GM19023 (cell line): ENCODE results near the gene KCNT1.

Experiments
- ATAC-seq: cut with Tn5 transposase; IDR thresholded peaks from one replicate; pipeline ENCODE4 v1.9.1; 2021; ENCODE audit warnings: mild to moderate bottlenecking, moderate library complexity; ENCODE audit not compliant: unreplicated experiment

Gene KCNT1

DNA sequence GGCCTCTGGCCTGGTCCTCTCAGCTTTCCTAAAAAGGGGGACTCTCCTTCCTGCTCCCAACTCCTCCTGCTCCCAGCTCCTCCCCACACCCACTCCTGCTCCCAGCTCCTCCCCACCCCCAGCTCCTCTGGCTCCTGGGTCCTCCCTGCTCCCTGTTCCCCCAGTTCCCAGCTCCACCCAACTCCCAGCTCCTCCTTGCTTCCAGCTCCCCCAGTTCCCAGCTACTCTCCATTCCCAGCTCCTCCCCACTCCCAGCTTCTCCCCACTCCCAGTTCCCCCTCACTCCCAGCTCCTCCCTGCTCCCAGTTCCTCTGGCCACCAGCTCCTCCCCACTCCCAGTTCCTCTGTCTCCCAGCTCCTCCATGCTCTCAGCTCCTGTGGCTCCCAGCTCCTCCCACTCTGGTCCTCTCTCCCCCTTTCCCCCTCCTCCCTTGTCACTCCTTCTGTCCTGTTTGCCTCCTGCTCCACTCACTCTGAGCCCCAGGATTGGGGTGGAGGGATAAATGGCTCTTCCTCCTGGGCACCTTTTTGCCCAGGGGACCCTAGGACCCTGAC lies 75.7 kb downstream of the KCNT1 start:
- ATAC-seq = no peak

DNA sequence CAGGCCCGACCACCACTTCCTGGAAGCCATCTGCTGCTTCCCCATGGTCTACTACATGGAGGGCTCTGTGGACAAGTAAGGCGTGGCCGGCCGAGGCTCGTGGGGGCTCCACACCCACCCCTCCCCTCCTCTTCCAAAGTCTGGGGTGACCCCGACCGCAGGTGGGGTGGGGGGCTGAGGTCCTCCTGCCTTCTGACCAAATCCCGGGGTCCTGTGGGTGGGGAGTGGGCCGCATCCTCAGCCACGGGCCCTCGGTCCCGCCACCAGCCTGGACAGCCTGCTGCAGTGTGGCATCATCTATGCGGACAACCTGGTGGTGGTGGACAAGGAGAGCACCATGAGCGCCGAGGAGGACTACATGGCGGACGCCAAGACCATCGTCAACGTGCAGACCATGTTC lies 76.4 kb downstream of the KCNT1 start:
- ATAC-seq = no peak

DNA sequence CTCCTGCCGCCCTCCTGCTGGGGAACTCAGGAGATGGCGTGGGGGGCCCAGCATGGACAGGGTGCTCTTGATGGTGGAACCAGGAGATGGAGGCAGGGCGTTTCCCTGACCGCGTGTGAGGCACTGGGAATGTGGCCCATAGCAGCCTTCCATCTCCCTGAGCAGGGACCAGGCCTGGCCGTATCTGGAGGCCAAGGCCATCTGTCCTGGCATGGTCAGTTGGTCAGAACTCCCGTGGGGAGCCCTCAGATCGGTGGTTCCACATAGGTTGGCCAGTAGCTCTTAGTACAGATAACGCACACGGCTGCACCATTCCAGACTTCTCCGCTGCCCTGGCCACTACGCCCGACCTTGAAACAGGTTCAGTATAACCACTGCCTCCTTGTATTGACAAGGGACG lies 77.6 kb downstream of the KCNT1 start:
- ATAC-seq = no peak

DNA sequence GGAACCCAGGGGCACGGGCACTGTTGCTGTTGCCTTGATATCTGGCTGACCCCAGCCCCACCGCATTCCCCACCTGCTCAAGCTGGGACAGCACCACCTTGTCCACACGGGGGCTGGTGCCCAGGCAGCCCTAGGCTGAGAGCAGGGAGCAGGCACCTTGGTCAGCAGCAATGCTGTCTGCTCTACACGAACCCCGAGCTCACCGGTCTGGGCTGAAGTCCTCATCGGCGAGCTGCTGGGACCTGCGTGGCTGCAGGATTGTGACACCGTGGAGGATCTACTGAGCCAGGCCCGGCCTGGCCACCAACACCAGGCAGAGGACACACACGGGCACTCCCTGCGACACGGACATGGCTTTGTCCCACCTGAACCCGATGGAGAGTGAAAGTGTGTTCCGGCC lies 78.1 kb downstream of the KCNT1 start:
- ATAC-seq = no peak

DNA sequence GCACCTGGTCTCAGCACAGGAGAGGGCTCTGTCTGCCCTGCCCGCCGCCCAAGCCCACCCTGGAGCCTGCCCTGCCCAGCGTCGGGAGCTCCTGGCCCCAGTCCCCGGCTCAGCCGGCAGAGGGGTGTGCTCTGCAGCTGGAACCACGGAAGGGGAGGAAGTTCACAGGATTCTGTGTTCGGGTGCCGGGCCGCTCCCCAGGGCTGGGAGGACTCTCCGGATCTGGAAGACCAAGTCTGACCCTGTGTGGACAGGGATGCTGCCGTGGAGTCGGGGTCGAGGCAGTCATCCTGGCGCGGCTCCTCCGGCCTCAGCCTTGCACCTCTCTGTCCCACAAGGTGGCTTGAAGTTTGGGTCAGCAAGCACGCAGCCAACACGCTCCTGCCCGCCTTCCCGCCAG lies 78.6 kb downstream of the KCNT1 start:
- no peak for ATAC-seq

DNA sequence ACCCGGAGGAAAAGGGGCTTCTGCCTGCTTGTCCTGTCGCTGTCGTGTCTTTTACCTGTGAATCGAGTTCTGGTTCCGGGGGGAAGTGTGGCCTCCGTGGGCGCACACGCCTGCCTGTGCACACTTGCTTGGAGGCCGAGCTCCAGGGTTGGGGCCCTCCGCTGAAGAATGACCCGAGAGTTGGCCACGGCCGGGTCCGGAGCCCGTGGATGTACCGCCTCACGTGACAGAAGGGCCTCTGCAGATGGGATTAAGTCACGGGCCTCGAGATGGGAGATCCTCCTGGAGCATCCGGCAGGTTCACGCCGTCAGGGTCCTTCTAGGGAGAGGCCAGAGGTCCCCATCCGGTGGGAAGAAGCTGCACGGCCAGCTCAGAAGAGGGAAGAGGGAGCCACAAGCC lies 81.0 kb downstream of the KCNT1 start:
- no peak for ATAC-seq

DNA sequence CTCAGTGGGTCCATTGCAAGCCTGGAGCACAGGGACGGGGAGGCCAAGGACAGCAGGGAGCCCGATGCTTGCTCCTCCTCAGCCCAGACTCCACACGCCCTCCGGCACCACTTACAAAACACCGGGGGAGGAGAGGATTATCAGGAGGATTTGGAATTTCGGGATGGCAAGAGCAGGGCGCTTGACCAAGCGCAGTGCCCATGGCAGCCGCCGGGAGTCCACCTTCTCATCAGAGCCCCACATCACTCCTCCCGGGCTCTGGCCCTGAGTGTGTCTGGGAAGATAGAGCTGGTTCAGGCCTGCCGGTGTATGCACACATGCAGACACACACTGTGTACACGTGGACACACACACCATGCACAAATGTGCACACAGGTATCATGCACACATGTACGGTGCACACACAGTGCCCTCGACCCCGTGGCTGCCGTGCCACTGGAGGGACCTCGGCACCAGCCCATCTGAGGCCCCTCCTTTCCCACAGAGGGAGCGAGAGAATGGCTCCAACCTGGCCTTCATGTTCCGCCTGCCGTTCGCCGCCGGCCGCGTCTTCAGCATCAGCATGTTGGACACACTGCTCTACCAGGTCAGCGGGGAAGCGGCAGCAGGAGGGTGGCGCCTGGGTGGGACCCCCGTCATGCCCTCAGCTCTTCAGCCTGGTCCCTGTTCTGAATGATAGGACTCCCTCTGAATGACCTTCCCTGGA lies 81.7 kb downstream of the KCNT1 start:
- no peak for ATAC-seq

DNA sequence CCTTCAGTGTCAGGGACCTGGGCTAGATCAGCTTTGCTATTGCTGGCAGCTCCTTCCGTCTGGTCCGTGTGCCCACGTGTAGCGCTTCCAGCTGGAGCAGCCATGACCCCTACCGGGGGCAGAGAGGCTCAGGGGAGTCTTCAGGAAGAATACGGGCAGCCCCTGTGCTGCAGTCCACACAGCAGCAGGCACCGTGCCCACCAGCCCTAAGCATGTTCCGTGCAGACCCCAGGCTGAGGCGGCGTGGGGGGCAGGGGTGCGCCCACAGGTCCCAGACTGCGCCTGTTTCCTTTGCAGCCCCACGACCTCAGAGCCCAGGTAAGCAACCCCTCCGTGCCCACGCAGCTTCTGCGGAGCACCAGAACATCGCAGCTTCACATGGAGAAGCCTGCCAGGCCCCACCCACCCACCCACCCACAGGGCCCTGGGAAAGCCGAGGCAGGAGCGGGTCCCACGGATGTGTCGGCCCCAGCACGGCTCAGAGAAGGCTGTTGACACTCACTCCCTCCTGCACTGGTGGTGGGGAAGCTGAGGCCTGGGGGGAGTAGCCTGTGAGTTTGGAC lies 83.1 kb downstream of the KCNT1 start:
- no peak for ATAC-seq

DNA sequence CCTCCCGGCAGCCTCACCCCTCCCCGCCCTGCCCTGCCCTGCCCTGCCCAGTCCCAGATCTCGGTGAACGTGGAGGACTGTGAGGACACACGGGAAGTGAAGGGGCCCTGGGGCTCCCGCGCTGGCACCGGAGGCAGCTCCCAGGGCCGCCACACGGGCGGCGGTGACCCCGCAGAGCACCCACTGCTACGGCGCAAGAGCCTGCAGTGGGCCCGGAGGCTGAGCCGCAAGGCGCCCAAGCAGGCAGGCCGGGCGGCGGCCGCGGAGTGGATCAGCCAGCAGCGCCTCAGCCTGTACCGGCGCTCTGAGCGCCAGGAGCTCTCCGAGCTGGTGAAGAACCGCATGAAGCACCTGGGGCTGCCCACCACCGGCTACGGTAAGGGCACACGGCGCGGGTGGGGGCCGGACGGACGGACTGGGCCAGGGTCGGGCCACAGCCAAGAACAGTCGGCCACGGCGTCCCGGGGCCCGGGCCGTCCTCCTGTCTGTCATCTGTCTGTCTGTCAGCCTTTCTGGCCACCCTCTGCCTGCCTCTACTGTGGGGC lies 84.2 kb downstream of the KCNT1 start:
- no peak for ATAC-seq

DNA sequence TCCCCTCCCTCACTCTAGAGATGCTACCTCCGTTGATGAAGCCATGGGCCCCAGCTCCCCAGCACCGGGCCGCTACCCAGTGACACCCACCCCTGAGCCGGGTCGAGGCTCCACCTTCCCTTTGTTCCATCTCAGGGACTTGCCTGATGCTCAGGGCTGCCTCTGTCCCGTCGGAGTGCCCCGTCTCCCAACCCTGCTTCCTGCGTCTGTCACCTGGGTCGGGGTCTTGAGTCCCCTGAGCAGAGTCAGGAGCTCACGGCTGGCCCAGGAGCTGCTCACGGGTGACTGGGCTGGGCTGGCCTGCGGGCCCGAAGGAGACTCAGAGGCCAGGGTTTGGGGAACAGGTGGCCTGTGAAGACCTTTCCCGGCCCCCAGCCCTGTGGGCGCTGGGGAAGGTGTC lies 85.3 kb downstream of the KCNT1 start:
- ATAC-seq = no peak

DNA sequence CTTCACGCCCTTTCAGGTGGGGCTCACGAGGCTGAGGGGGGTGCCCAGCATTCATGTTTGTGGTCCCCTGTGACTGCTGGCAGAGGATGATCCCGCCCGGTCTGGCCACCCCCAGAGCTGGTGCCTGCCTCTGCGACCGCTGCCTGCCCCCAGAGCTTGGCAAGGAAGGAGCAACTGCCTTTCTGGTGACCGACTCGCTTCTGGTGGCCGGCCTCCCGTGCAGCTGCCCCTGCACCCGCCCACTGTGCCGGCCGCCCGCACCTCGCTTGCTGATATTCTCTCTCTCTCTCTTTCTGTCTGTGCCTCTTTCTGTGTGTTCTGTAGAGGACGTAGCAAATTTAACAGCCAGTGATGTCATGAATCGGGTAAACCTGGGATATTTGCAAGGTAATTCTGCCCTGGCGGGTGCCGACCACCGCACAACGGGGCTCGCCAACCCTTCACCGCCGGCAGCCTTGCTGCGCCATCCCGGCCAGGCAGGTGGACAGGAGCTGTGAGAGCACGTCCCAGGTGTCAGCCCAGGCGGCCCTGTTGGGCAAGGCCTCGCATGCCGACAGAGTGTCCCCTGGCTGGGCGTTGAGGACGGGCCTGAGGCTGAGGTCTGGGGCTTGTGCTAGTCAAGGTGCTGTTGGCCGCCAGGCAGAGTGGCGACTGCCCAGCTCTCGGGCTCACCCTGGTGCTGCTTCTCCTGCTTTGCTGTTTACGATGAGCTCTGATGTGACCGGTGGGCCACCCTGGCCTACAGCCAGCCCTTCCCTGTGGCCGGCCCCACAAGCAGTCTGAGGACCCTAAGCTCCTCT lies 86.0 kb downstream of the KCNT1 start:
- ATAC-seq = no peak

DNA sequence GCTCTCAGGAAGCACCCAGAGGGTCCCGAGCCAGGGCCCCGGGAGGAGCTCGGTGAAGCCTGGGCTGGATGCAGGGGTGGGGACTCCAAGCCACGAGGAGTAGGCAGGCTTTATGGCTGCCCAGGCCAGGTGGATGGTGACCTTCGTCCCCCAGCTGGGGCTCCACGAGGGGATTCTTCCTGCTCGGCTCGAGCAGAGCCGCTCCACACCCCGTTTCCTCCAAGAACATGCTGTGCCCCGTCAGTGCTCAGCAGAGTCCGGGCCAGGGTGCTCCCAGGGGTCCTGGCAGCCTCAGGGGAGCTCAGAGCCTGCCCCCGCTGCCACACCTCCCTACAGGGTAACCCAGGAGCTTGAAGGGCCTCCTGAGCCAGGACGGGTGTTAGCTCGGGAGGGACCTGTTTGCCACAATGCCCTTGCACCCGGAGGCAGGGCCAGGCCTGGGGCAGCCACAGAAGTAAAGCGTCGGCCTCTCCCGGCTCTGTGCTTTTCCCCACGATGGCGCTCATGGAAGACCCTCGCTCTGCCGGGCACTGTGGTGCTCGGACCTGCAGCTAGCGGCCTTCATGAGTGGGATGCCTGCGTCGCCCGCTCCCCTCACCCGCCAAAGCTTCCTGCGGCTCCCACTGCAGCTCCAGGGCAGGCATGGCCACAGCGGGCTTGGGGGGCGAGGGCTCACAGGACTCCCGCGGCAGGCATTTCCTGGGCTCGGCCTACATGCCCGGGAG lies 86.8 kb downstream of the KCNT1 start:
- ATAC-seq = no peak

DNA sequence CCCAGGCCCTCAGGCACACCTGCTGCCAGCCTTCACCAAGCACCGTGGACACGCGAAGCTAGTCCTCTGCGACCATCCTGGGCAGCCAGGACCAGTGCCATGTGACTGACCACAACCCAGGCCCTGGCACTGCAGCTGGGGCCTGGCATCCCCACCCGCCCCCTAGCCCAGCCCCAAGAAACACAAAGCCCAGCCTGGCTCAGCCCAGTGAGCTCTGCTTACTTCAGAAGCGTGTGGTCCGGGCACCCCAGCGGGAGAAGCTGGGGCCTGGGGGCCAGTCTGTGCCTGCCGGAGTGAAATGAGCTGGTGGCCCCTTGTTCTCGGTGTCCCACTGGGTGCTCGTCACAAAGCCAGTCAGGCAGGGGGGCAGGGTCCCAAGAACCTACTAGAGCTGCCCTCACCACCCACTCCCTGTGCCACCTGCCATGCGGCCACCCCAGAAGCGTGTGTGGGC lies 87.9 kb downstream of the KCNT1 start:
- ATAC-seq = no peak

DNA sequence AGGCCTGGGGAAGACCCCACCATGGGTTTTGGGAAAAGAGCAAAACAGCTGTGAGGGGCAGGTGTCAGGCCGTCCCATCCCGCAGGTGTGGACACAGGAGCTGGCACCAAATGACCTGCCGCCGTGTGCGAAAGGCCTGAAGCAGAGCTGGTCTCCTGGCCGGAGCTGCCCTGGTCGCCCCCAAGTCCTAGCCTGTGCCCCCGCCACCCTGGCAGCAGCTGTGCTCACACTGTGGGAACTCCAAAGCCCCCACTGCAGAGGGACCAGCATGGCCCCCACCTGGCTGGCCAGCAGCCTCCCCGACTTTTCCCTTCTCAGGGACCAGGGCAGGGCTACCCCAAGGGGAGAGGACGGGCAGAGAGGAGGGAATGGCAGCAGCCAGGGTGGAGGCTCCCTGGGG lies 88.4 kb downstream of the KCNT1 start:
- ATAC-seq = no peak

DNA sequence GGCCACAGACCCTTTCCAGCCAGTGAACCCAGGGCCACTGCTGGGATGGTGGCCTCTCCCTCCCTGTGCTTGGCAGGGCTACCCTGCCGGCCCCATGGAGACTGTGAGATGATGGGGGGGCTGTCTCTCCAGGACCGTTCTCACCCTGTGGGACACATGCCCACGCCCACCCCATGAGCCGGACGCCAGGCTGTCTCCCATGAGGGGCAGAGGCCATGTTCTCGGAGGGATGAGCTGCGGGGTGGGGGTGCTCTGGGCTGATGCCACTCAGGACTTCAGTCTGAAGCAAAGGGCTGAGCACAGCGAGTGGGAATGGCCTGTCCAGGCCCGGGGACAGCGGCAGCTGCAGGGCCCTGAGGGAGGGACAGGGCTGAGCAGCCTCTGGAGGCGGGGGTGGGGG lies 88.9 kb downstream of the KCNT1 start:
- no peak for ATAC-seq

DNA sequence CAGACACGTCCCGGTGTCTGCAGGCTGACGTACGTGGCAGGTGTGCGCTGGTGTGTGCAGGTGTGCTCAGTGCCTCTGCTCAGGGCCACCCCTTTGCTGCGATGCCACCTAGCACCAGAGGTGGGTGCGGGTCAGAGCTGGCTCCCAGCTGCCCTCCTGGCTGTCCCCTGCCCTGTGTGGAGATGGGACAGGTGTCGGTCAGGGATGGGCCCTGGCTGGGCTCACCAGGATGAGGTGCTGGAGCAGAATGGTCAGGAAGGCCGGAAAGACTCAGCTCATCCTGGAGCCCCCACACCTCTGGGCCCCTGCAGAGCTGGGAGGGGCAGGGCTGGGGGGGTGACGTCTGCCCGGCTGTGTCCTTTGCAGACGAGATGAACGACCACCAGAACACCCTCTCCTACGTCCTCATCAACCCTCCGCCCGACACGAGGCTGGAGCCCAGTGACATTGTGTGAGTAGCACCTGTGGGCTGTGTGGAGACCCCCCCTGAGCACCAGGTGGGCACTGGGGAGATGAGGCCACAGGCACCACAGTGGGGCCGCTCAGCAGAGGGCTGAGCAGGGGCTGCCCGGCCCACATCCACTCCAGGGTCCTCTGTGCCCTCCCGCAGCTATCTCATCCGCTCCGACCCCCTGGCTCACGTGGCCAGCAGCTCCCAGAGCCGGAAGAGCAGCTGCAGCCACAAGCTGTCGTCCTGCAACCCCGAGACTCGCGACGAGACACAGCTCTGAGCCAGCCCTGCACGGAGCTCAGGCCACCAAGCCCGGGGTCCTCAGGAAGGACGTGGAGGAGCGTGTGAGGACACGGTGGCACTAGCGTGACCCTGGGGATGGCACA lies 89.7 kb downstream of the KCNT1 start:
- ATAC-seq = no peak

DNA sequence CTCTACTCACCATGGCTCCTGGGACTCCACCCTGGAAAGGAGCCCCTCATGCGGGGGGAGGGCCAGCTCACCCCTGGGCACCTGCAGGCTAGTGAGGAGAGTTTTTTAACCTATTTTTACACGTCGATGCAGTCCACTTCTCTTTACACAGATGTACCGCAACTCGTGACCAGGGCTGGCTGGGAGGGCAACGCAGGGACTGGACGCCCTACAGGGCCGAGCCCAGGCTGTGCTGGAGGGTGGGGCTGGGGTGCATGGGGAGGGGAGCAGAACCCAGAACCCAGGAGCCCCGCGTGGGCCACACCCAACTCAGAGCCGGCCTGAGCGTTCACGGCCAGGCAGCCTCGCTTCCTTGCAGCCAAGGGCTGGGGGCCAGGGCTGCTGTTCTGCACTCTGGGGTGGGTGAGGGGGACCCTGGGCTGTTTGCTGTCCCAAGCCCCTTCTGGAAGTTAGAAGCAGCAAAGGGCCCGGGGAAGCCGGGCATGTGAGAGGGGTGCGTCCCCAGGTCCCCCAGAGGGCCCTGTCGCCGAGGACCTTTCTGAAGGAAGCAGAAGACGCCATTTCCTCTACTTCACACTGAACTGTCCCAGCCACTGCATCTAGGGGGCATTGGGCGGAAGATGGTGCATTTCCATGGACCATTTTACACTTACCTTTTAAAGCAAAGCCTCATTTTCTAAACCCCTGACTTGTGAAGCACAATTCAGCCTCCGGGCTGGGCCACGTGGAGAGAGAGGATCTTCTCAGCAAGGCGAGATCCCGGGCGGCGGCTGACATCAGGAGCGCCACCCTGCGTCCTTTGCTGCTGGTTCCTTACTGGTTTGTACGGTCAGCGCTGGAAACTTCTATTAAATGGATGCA lies 90.5 kb downstream of the KCNT1 start:
- ATAC-seq = no peak

DNA sequence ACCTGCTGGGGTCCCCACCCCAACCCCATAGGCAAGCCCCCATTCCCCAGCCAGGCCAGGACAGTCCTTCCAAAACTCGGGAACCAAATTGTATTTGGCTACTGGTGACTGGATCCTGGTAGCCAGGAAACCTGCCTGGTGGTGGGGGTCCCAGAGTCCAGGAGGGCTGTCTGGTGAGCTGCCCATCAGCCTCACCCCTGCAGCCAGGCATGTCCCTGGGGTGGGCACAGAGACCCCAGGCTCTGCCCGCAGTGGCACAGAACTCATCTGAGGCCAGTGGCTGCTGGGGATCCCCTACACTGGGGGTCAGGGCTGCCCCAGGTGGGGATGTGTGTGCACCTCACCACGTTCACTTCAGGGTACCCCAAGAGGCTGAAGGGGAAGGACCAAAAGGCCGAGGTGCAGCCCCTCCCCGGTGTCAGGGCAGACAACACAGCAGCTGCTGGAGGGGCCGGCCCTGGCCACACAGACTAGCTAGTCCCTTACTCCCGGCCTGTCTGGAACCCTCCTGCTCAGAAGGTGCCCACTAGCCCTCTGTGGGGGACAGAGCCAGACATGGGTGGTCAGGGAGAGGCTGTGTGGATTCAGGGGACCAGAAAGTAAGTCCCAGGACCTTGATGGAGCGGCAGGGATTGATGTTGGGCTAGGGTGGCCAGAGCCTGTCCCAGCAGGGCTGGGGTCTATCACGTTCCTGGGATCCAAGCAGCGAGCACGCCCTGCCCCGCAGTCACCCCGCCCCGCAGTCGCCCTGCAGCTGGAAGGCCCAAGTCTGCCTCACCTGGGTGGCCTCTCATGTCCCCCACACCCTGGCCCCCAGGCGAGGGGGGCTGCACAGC lies 91.5 kb downstream of the KCNT1 start:
- ATAC-seq = no peak
